CD4-positive, alpha-beta memory T cell (primary cell): ENCODE results near the gene TEX11. TPM values are rescaled to one million over a fixed set of nuclear protein-coding genes. Genes with fewer than 3 reads are reported as not detected.
"Not testable (repeated sequence)": the region's sequence is repeated elsewhere in the genome, so short reads cannot be mapped to it uniquely, and the experiment has no call there.

Experiments
- CTCF ChIA-PET: fragments of 350-600 bp; sonication (Branson Sonifier 250); formaldehyde crosslinking; loops from one replicate; lab custom pipeline; 2021; ENCODE audit warnings: inconsistent platforms; ENCODE audit not compliant: partially characterized antibody; lab: Charles Lee
- POLR2A ChIA-PET: fragments of 350-600 bp; sonication (Branson Sonifier 250); formaldehyde crosslinking; loops from one replicate; lab custom pipeline; 2021; ENCODE audit not compliant: partially characterized antibody; lab: Charles Lee
- DNase-seq, 5 donors: peaks; one replicate each; pipeline versions ENCODE4 v3.0.0 to v3.0.0-alpha.2; 2020 to 2022; ENCODE audit warnings: mixed read lengths in 1 of 5
- H3K27ac ChIP-seq: one replicate; pipeline ENCODE4 v1.7.0; 2013; ENCODE audit warnings: low read depth, low read length
- H3K27me3 ChIP-seq: 2 replicates; pipeline ENCODE4 v1.7.0; 2013; ENCODE audit warnings: mild to moderate bottlenecking, low read length, moderate library complexity; ENCODE audit not compliant: insufficient read depth
- H3K36me3 ChIP-seq: 2 replicates; pipeline ENCODE4 v1.7.0; 2013; ENCODE audit warnings: mild to moderate bottlenecking, low read length, moderate library complexity; ENCODE audit not compliant: insufficient read depth
- H3K4me1 ChIP-seq: 2 replicates; pipeline ENCODE4 v1.7.0; 2013; ENCODE audit warnings: mild to moderate bottlenecking, low read length, moderate library complexity; ENCODE audit not compliant: insufficient read depth
- H3K4me3 ChIP-seq, 2 donors: one replicate each; pipeline ENCODE4 v1.7.0; 2013; ENCODE audit warnings: low read length in 2 of 2, mild to moderate bottlenecking in 1 of 2
- H3K9me3 ChIP-seq, 2 donors: one replicate each; pipeline ENCODE4 v1.7.0; 2013; ENCODE audit warnings: low read length in 2 of 2, control low read depth in 1 of 2; ENCODE audit not compliant: control insufficient read depth in 1 of 2
- H3K27ac Mint-ChIP-seq, 7 donors: one replicate each; pipeline ENCODE4 v1.8.0; 2020 to 2021; ENCODE audit warnings: mixed read lengths in 7 of 7, mild to moderate bottlenecking in 6 of 7, inconsistent platforms in 3 of 7, moderate library complexity in 3 of 7
- H3K27me3 Mint-ChIP-seq, 2 donors: one replicate each; pipeline ENCODE4 v1.8.0; 2020 to 2021; ENCODE audit warnings: mixed read lengths in 2 of 2
- H3K36me3 Mint-ChIP-seq, 2 donors: one replicate each; pipeline ENCODE4 v1.8.0; 2020 to 2021; ENCODE audit warnings: mixed read lengths in 2 of 2, inconsistent platforms in 1 of 2, mild to moderate bottlenecking in 1 of 2
- H3K4me1 Mint-ChIP-seq, 4 donors: one replicate each; pipeline ENCODE4 v1.8.0; 2020 to 2021; ENCODE audit warnings: mixed read lengths in 4 of 4, mild to moderate bottlenecking in 1 of 4
- H3K4me3 Mint-ChIP-seq, 8 donors: one replicate each; pipeline ENCODE4 v1.8.0; 2020 to 2021; ENCODE audit warnings: mixed read lengths in 8 of 8, mild to moderate bottlenecking in 7 of 8, moderate library complexity in 6 of 8, inconsistent platforms in 3 of 8
- H3K9me3 Mint-ChIP-seq, 8 donors: one replicate each; pipeline ENCODE4 v1.8.0; 2020 to 2021; ENCODE audit warnings: mixed read lengths in 8 of 8, mild to moderate bottlenecking in 5 of 8, inconsistent platforms in 3 of 8, moderate library complexity in 1 of 8
- intact Hi-C: fragments of 100-400 bp; cut with micrococcal nuclease; formaldehyde crosslinking; loops from one replicate; pipeline ENCODE4 v1.15.1; 2023
- polyA plus RNA-seq, 2 donors: library from polyadenylated mRNA; unstranded; fragments of 300-500 nt; fragmentation: Illumina TruSeq; gene quantifications; one replicate each; pipeline ENCODE4 v1.2.3, GENCODE V29; 2021
- total RNA-seq, 2 experiments: library from RNA; stranded (reverse); gene quantifications; one replicate each; pipeline ENCODE4 v1.2.3, GENCODE V29; 2021

TEX11 gene
- total and polyA plus RNA-seq, 4 experiments from 2014 or later: not detected

DNA sequence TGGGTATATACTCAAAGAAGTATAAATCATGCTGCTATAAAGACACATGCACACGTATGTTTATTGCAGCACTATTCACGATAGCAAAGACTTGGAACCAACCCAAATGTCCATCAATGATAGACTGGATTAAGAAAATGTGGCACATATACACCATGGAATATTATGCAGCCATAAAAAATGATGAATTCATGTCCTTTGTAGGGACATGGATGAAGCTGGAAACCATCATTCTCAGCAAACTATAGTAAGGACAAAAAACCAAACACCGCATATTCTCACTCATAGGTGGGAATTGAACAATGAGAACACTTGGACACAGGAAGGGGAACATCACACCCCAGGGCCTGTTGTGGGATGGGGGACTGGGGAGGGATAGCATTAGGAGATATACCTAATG is 260.6 kb downstream of the TEX11 start:
- H3K4me3 Mint-ChIP-seq, H3K9me3 ChIP-seq, H3K27ac ChIP-seq, H3K36me3 Mint-ChIP-seq, H3K27me3 Mint-ChIP-seq, H3K27me3 ChIP-seq, H3K4me1 ChIP-seq, DNase-seq, H3K36me3 ChIP-seq, CTCF ChIA-PET, H3K4me1 Mint-ChIP-seq, POLR2A ChIA-PET, intact Hi-C loops, H3K27ac Mint-ChIP-seq, H3K4me3 ChIP-seq: not testable (repeated sequence)
- peaks cover 0 to 17% (median 11%) of the 10 kb centered on the region in 8 donors for H3K9me3 Mint-ChIP-seq

DNA sequence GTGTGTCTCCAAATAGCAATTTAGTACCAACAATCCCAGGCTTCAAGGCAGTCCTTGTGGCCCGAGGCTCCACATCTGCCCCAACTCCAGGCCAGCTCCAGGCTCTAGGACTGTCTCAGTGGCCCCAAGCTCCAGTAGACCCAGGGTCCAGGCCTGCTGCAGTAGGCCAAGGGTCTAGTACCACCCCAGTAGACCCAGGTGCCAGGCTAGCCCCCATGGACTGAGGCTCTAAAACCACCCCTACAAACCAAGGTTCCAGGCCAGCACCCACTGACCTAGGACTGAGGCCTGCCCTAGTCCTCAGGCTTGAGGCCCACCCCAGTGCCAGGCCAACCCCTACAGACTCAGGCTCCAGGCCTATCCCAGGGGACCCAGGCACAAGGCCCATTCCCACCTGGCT is 272.3 kb downstream of the TEX11 start:
- Histone ChIP-seq H3K36me3 (no peaks in the 10 kb centered on the region), H3K9me3 (no peaks in the 10 kb centered on the region), H3K4me1 (no peaks in the 10 kb centered on the region), H3K4me3 (no peak overlapping the region), H3K27me3 (no peaks in the 10 kb centered on the region), H3K27ac (no peak overlapping the region)
- POLR2A ChIA-PET: no interaction called here
- DNase-seq: no peak
- CTCF ChIA-PET: no interaction called here
- intact Hi-C loops: no loop called here
- peaks cover 0 to under 1% (median 0%) of the 10 kb centered on the region in 8 donors for H3K9me3 Mint-ChIP-seq
- peak overlapping the region in 1 of 7 donors; percentile 10 for H3K27ac Mint-ChIP-seq
- no peaks in the 10 kb centered on the region for H3K27me3 Mint-ChIP-seq
- no peak overlapping the region for H3K4me3 Mint-ChIP-seq
- H3K4me1 Mint-ChIP-seq: no peaks in the 10 kb centered on the region
- H3K36me3 Mint-ChIP-seq: no peaks in the 10 kb centered on the region

DNA sequence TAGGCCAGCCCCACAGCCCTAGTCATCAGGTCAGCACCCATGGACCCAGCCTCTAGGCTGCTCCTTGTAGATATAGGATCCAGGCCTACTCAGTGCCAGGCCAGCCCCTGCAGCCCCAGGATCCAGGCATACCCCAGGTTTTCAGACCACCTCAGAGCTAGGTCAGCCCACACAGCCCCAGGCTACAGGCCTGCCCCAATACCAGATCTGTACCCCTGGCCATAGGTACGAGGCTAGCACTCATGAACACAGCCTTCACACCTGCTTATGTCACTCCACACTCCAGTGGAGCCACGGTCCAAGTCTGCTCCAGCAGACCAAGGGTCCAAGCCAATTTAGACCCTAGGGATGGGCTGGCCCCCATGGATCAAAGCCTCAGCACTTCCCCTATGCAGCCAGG is 272.8 kb downstream of the TEX11 start:
- no peaks in the 10 kb centered on the region for H3K36me3 ChIP-seq
- POLR2A ChIA-PET: no interaction called here
- CTCF ChIA-PET: no interaction called here
- H3K4me3 ChIP-seq: no peak overlapping the region
- no peak overlapping the region for H3K27ac ChIP-seq
- no peak overlapping the region for H3K27ac Mint-ChIP-seq
- H3K27me3 Mint-ChIP-seq: no peaks in the 10 kb centered on the region
- no peaks in the 10 kb centered on the region for H3K9me3 ChIP-seq
- no peaks in the 10 kb centered on the region for H3K9me3 Mint-ChIP-seq
- H3K27me3 ChIP-seq: no peaks in the 10 kb centered on the region
- H3K4me1 Mint-ChIP-seq: no peaks in the 10 kb centered on the region
- no peaks in the 10 kb centered on the region for H3K36me3 Mint-ChIP-seq
- DNase-seq: no peak
- H3K4me3 Mint-ChIP-seq: no peak overlapping the region
- H3K4me1 ChIP-seq: no peaks in the 10 kb centered on the region
- intact Hi-C loops: no loop called here

DNA sequence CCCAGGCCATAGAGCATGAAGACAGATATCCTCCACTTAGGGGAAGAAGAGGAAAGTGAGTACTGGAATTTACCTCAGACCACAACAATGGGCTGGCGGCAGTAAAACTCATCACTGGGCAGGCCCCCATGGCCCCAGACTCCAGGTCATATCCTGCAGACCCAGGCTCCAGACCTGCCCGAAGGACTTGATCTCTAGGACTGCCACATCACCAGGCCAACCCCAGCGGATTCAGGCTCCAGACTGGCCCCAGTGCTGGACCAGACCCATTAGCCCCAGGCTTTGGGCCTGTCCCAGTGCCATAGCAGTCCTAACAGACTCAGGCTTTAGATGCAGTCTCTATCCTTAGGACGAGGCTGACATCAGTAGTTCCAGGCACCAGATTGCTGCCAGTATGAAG is 273.3 kb downstream of the TEX11 start:
- H3K4me3 ChIP-seq: no peak overlapping the region
- no peak overlapping the region for H3K27ac ChIP-seq
- H3K9me3 ChIP-seq: no peaks in the 10 kb centered on the region
- Mint-ChIP-seq H3K27ac (no peak overlapping the region), H3K9me3 (no peaks in the 10 kb centered on the region), H3K4me3 (no peak overlapping the region), H3K4me1 (no peaks in the 10 kb centered on the region), H3K27me3 (no peaks in the 10 kb centered on the region), H3K36me3 (no peaks in the 10 kb centered on the region)
- POLR2A ChIA-PET: no interaction called here
- CTCF ChIA-PET: no interaction called here
- no peaks in the 10 kb centered on the region for H3K36me3 ChIP-seq
- H3K4me1 ChIP-seq: no peaks in the 10 kb centered on the region
- no peak for DNase-seq
- H3K27me3 ChIP-seq: no peaks in the 10 kb centered on the region
- intact Hi-C loops: no loop called here

DNA sequence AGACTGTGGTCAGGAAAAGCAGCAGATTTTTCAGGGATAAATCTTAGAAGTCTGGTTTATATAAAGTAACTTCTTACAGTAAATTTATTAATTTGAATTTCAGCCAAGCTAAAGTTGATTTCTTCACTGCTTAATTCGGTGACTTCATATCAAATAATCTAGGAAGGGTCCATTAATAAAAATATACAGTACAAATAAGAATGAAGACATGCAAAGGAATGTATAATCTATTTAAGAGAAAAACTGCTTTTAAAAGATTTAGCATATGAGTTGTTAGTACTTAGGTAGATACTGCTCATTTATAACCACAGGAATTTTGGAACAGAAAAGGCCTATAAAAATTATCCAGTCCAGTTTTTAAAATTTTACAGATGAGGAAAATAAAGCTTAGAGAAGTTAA is 286.8 kb downstream of the TEX11 start:
- Mint-ChIP-seq H3K4me1 (no peaks in the 10 kb centered on the region), H3K27me3 (peaks cover 0 to 1% of the 10 kb centered on the region in 2 donors), H3K9me3 (no peaks in the 10 kb centered on the region), H3K36me3 (no peaks in the 10 kb centered on the region), H3K27ac (no peak overlapping the region), H3K4me3 (no peak overlapping the region)
- H3K4me3 ChIP-seq: no peak overlapping the region
- H3K27ac ChIP-seq: no peak overlapping the region
- H3K27me3 ChIP-seq: no peaks in the 10 kb centered on the region
- CTCF ChIA-PET: no interaction called here
- H3K36me3 ChIP-seq: no peaks in the 10 kb centered on the region
- no peaks in the 10 kb centered on the region for H3K9me3 ChIP-seq
- no peaks in the 10 kb centered on the region for H3K4me1 ChIP-seq
- intact Hi-C loops: no loop called here
- no peak for DNase-seq
- POLR2A ChIA-PET: no interaction called here

DNA sequence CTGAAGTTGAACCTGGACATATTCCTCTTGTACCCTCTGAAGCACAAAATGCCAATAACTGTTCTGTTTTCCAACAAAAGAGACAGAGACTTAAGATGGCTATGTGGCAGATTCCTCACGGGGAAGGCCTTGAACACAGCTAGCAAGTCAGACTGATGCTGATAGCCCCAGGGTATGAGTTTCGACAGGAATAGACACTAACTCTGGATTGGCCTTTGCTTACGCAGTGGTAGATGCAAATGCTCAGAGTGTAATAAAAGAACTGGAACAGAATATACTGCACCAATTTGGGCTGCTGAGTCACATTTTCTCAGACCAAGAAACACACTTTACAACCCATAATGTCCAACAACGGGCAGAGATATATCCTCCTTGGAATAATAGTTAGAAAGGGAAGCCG is 290.0 kb downstream of the TEX11 start:
- H3K9me3 ChIP-seq: no peaks in the 10 kb centered on the region
- ChIA-PET CTCF (no interaction called here), POLR2A (no interaction called here)
- no peak overlapping the region for H3K27ac ChIP-seq
- no peaks in the 10 kb centered on the region for H3K4me1 Mint-ChIP-seq
- H3K27me3 Mint-ChIP-seq: peaks cover 0 to 1% of the 10 kb centered on the region in 2 donors
- intact Hi-C loops: no loop called here
- no peaks in the 10 kb centered on the region for H3K36me3 ChIP-seq
- H3K27me3 ChIP-seq: no peaks in the 10 kb centered on the region
- H3K4me1 ChIP-seq: no peaks in the 10 kb centered on the region
- DNase-seq: no peak
- no peak overlapping the region for H3K27ac Mint-ChIP-seq
- H3K4me3 ChIP-seq: no peak overlapping the region
- H3K36me3 Mint-ChIP-seq: no peaks in the 10 kb centered on the region
- H3K4me3 Mint-ChIP-seq: no peak overlapping the region
- H3K9me3 Mint-ChIP-seq: no peaks in the 10 kb centered on the region

DNA sequence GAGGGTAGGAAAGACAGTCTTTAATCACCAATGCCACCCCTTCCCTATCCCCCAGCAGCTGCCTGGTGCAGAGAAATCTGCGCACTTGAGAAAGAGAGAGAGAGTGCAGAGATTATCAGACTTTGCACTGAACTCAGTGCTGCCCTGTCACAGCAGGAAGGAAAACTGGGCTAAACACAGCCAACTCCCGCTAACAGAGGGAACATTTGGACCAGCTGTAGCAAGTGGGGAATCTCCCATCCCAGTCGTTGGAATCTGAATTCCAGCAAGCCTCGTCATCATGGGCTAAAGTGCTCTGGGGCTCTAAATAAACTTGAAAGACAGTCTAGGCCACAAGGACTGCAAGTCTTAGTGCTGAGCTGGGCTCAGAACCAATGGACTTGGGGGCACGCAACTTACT is 295.2 kb downstream of the TEX11 start:
- peaks cover 1% of the 10 kb centered on the region in 2 donors for H3K27me3 Mint-ChIP-seq
- Histone ChIP-seq H3K4me3 (no peak overlapping the region), H3K36me3 (no peaks in the 10 kb centered on the region), H3K27ac (no peak overlapping the region), H3K4me1 (no peaks in the 10 kb centered on the region), H3K9me3 (no peaks in the 10 kb centered on the region), H3K27me3 (no peaks in the 10 kb centered on the region)
- no peaks in the 10 kb centered on the region for H3K9me3 Mint-ChIP-seq
- no peak overlapping the region for H3K27ac Mint-ChIP-seq
- H3K4me1 Mint-ChIP-seq: peaks cover 0 to 1% (median 0%) of the 10 kb centered on the region in 4 donors
- DNase-seq: no peak
- intact Hi-C loops: no loop called here
- H3K4me3 Mint-ChIP-seq: no peak overlapping the region
- ChIA-PET CTCF (no interaction called here), POLR2A (no interaction called here)
- H3K36me3 Mint-ChIP-seq: no peaks in the 10 kb centered on the region

DNA sequence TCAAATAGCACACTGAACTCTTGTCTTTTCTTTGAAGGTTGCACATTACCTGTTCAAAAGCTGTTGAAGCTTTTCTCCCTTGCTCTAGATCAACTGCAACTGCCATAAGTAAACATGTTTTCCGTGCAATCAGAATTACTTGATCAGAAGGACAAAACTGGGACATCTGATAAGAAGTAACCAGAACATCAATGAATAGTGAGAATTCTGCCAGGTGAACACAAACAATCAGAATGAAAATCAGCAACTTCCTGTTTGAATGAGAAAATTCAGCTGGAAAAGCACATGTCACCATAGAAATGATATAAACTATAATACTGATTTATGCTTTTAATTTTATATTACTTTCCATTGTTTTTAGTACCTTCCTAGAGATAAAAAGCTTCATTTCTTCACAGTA is 303.2 kb downstream of the TEX11 start:
- POLR2A ChIA-PET: no interaction called here

More for the DNA sequence above, 303.2 kb downstream of the TEX11 start:
- no peaks in the 10 kb centered on the region for H3K9me3 Mint-ChIP-seq
- Histone ChIP-seq H3K4me3 (no peak overlapping the region), H3K36me3 (no peaks in the 10 kb centered on the region), H3K9me3 (no peaks in the 10 kb centered on the region), H3K27me3 (no peaks in the 10 kb centered on the region), H3K27ac (no peak overlapping the region), H3K4me1 (no peaks in the 10 kb centered on the region)
- H3K27me3 Mint-ChIP-seq: peaks cover 0 to 3% of the 10 kb centered on the region in 2 donors
- no peak overlapping the region for H3K4me3 Mint-ChIP-seq
- H3K27ac Mint-ChIP-seq: no peak overlapping the region
- no peak for DNase-seq
- H3K36me3 Mint-ChIP-seq: no peaks in the 10 kb centered on the region
- CTCF ChIA-PET: no interaction called here
- intact Hi-C loops: no loop called here
- peaks cover 0 to 1% (median 0%) of the 10 kb centered on the region in 4 donors for H3K4me1 Mint-ChIP-seq
